Measurements from ENCODE around the gene PPP4R3B.

PPP4R3B gene

GRCh38 chr2:55518841-55519165 is 98.6 kb downstream of the PPP4R3B start:
- no peak for DNase-seq (ENCODE audit: low spot score)

GRCh38 chr2:55511508-55512124 is 105.8 kb downstream of the PPP4R3B start:
- peak; percentile 78 for DNase-seq (ENCODE audit: low spot score)

GRCh38 chr2:55502590-55503141 is 114.8 kb downstream of the PPP4R3B start:
- no peak for DNase-seq (ENCODE audit: low spot score)

- DNase-seq (ENCODE audit: low spot score): no peak
These were observed 117.4 kb downstream of the PPP4R3B start for GRCh38 chr2:55500025-55500424.

- no peak for DNase-seq (ENCODE audit: low spot score)
These were observed 118.8 kb downstream of the PPP4R3B start for GRCh38 chr2:55498582-55498981.

Small RNA genes lying within 50 kb of the gene (small RNA-seq; reads per million reads assigned to genes)
- 0 reads per million in 2 experiments for gene RF00586
- 0 reads per million in 2 experiments for gene RNU6-634P

Data from SK-N-DZ (cell line).